GM12892 (cell line): ENCODE data around the gene FGF10.

Experiments
- POLR2A ChIP-seq: IDR thresholded peaks from 2 replicates; pipeline ENCODE4 v1.6.1; 2011; ENCODE audit warnings: low read depth, low read length, control low read depth
- POLR2AphosphoS5 ChIP-seq: IDR thresholded peaks from 2 replicates; pipeline ENCODE4 v1.6.1; 2011; ENCODE audit warnings: low read depth, low read length, control low read depth

GRCh38 chr5:44356231-44356630, 33.0 kb downstream of the FGF10 start:
- TF ChIP-seq POLR2A (no peak), POLR2AphosphoS5 (no peak)
